Ascending aorta (tissue), 2 donors: ENCODE data around the gene CTIF. TPM values are rescaled to one million over a fixed set of nuclear protein-coding genes. Genes with fewer than 3 reads are reported as not detected.
"Not testable (repeated sequence)": the region's sequence is repeated elsewhere in the genome, so short reads cannot be mapped to it uniquely, and the experiment has no call there.

Experiments
- DNase-seq, 2 donors: peaks; one replicate each; pipeline ENCODE4 v3.0.0-alpha.2; 2019; ENCODE audit warnings: low spot score in 2 of 2
- H3K27ac ChIP-seq, 2 donors: fragments of 200-600 bp; sonication (generic); one replicate each; pipeline ENCODE4 v1.5.1; 2016 to 2017; ENCODE audit warnings: mild to moderate bottlenecking in 1 of 2
- H3K27me3 ChIP-seq: fragments of 200-600 bp; sonication (generic); one replicate; pipeline ENCODE4 v1.5.1; 2017
- H3K36me3 ChIP-seq, 2 donors: fragments of 200-600 bp; sonication (generic); one replicate each; pipeline ENCODE4 v1.5.1; 2016
- H3K4me1 ChIP-seq, 2 donors: fragments of 200-600 bp; sonication (generic); one replicate each; pipeline ENCODE4 v1.5.1; 2016 to 2017; ENCODE audit warnings: mild to moderate bottlenecking in 1 of 2
- H3K4me3 ChIP-seq, 2 donors: fragments of 200-600 bp; sonication (generic); one replicate each; pipeline ENCODE4 v1.5.1; 2016 to 2017; ENCODE audit warnings: mild to moderate bottlenecking in 1 of 2
- H3K9me3 ChIP-seq, 2 donors: fragments of 200-600 bp; sonication (generic); one replicate each; pipeline ENCODE4 v1.5.1; 2016
- CTCF ChIP-seq, 3 experiments: fragments of 200-600 bp in 2 of 3; fragments of 450-650 bp in 1 of 3; sonication (generic) in 2 of 3; IDR thresholded peaks; one replicate each; pipeline ENCODE4 v1.5.1; 2016 to 2019; ENCODE audit warnings: antibody characterized with exemption in 3 of 3, mild to moderate bottlenecking in 1 of 3, moderate library complexity in 1 of 3
- intact Hi-C: fragments of 100-400 bp; cut with DNase I; formaldehyde crosslinking; loops from one replicate; pipeline ENCODE4 v1.15.1; 2023
- total RNA-seq: library from RNA; depleted of rRNA; stranded (reverse); fragments of >200 nt; gene quantifications from one replicate; pipeline ENCODE4 v1.1.0, GENCODE V29; 2016

The CTIF gene
- total RNA-seq, 1 donor from 2014 or later, result 55.3 TPM

DNA sequence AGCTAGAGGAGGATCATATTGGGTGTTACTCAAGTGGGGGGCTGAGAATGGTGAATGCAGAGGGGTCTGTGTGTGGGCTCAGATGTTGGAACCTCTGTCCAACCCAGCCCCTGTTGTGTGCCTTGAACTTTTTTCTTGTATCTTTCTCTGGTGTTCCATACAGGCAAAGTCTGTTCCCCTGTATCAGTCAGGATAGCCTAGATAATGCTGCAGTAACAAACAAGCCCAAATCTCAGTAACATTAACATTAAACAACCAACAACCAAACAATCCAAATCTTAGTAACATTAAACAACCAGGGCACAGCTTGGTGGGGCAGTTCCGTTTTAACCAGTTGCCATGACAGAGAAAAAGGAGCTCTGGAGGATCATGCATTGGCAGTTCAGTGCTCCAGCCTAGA, 103.7 kb downstream of the CTIF start:
- peaks cover 0 to 2% of the 10 kb centered on the region in 2 donors for H3K36me3 ChIP-seq
- no peaks in the 10 kb centered on the region for H3K4me1 ChIP-seq
- no peak overlapping the region for H3K27ac ChIP-seq
- intact Hi-C loops, result no loop called here
- no peaks in the 10 kb centered on the region for H3K27me3 ChIP-seq
- H3K4me3 ChIP-seq, result no peak overlapping the region
- H3K9me3 ChIP-seq, result no peaks in the 10 kb centered on the region
- no peak for TF ChIP-seq CTCF (IDR thresholded peaks at IDR 0.05)
- DNase-seq, result no peak

DNA sequence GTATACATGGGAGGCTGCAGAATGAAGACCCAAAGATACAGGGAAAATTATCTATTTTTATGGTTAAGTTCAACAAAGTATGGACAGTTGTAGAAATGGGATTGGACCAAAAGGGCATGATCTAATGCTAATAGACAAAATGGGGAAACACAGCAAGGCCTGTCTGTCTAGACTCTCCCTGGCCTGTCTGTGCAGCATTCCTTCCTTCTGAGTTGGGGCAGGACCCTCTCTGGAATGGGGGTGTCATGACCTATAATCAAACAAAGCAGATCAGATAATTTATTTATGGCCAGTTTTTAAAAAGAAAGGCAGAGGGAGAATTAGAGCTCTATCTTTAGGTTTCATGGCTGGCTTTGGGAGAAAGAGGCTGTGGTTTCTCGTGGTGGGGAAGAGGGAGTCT, 104.4 kb downstream of the CTIF start:
- Histone ChIP-seq H3K36me3 (peaks cover 0 to 2% of the 10 kb centered on the region in 2 donors), H3K27me3 (no peaks in the 10 kb centered on the region), H3K27ac (no peak overlapping the region), H3K9me3 (no peaks in the 10 kb centered on the region), H3K4me3 (no peak overlapping the region), H3K4me1 (no peaks in the 10 kb centered on the region)
- intact Hi-C loops, result no loop called here
- TF ChIP-seq CTCF (IDR thresholded peaks at IDR 0.05), result no peak
- DNase-seq, result no peak

DNA sequence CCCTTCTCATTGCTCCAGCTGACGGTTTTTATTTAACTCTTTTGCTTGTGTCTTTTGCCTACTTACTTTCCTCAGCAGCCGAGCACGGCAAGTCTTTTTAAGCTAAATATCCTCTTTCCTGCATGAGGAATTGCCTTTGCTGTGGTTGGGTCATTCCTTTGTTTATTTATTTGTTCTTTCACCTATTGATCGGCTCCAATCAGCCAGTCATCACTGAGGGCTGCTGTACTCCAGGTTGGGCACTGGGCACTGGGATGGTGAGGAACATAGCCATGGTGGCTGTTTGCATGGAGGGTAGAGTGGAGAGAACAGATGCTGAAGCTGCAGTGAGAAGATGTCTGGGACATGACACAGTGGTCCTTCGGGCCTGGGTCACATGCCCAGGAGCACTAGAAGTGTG, 105.2 kb downstream of the CTIF start:
- Histone ChIP-seq H3K27ac (no peak overlapping the region), H3K27me3 (no peaks in the 10 kb centered on the region), H3K4me1 (no peaks in the 10 kb centered on the region), H3K9me3 (no peaks in the 10 kb centered on the region), H3K36me3 (no peaks in the 10 kb centered on the region), H3K4me3 (no peak overlapping the region)
- no peak for DNase-seq
- TF ChIP-seq CTCF (IDR thresholded peaks at IDR 0.05), result no peak
- intact Hi-C loops, result no loop called here

GRCh38 chr18:48645427-48646002, 106.7 kb downstream of the CTIF start:
- TF ChIP-seq CTCF (IDR thresholded peaks at IDR 0.05), result no peak
- Histone ChIP-seq H3K27me3 (no peaks in the 10 kb centered on the region), H3K27ac (no peak overlapping the region), H3K36me3 (no peaks in the 10 kb centered on the region), H3K4me3 (no peak overlapping the region), H3K4me1 (no peaks in the 10 kb centered on the region), H3K9me3 (no peaks in the 10 kb centered on the region)
- peak in 1 of 2 donors; percentile 37 for DNase-seq
- intact Hi-C loops, result no loop called here

DNA sequence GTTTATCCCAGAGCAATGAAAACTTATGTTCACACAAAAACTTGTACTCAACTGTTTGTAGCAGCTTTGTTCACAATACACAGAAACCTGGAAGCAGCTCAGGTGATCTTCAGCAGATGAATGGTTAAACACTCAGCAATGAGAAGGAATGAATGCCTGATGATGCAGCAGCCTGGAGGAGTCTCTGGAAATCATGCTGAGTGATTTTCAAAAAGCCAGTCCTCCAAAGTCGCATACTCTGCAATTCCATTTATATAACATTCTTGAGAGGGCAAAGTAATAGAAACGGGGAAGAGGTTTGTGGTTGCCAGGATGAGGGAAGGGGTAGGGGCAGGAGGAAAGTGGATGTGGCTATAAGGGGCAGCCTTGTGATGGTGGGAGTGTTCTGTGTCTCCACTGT, 108.1 kb downstream of the CTIF start:
- intact Hi-C loops, result no loop called here
- Histone ChIP-seq H3K9me3 (no peaks in the 10 kb centered on the region), H3K4me1 (no peaks in the 10 kb centered on the region), H3K27ac (no peak overlapping the region), H3K4me3 (no peak overlapping the region), H3K36me3 (no peaks in the 10 kb centered on the region), H3K27me3 (no peaks in the 10 kb centered on the region)
- no peak for DNase-seq
- TF ChIP-seq CTCF (IDR thresholded peaks at IDR 0.05), result no peak

DNA sequence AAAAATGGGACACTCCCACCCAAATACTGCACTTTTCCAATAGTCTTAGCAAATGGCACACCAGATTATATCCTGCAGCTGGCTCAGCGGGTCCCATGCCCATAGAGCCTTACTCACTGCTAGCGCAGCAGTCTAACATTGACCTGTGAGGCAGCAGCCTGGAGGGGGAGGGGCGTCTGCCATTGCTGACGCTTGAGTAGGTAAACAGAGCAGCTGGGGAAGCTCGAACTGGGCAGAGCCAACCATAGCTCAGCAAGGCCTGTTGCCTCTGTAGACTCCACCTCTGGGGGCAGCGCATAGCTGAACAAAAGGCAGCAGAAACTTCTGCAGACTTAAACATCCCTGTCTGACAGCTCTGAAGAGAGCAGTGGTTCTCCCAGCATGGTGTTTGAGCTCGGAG, 110.4 kb downstream of the CTIF start:
- peak in 1 of 2 donors; percentile 25 for DNase-seq
- Histone ChIP-seq H3K4me1 (no peaks in the 10 kb centered on the region), H3K27ac (no peak overlapping the region), H3K27me3 (no peaks in the 10 kb centered on the region), H3K9me3 (no peaks in the 10 kb centered on the region), H3K4me3 (no peak overlapping the region), H3K36me3 (no peaks in the 10 kb centered on the region)
- TF ChIP-seq CTCF (IDR thresholded peaks at IDR 0.05), result no peak
- intact Hi-C loops, result no loop called here

GRCh38 chr18:48654591-48654990, 115.8 kb downstream of the CTIF start:
- H3K9me3 ChIP-seq, H3K4me3 ChIP-seq, H3K27me3 ChIP-seq, H3K4me1 ChIP-seq, intact Hi-C loops, DNase-seq, H3K36me3 ChIP-seq, H3K27ac ChIP-seq: not testable (repeated sequence)
